Measurements from ENCODE around the gene CC2D1A.

CC2D1A gene

DNA sequence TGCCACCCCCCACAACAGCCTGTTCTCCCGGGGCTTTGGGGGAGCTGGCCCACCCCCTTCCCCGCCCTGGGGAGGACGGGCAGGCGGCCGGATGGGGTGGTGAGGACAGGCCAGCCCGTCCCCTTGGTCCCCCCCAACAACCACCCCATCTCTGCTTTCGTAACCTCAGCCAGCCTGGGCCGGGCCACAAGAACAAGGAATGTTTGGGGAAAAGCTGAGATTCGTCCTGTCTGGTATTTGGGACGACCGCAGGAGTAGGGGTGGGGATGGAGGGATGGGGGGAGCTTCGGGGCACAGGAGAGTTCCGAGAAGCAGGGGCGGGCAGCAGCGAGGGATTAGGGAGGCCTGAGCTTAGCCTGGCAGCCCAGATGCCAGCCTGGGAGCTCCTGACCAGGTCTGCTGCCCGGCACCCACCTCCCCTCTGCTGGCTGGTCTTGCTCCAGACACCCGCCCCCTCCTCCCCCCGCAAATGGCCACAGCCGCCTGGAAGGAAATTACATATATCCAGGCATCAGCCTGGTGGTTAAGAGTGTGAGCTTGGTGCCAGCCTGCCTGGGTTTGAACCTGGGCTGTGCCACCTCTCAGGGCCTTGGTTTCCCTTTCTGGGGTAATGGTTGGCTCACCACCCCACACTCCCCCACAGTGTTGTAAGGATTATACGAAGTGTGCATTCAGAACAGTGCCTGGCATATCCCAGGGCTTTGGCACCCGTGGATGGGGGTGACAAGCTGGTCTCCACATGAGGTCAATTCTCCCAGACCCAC, 32.5 kb downstream of the CC2D1A start, which contains the start of gene PODNL1:
PODNL1 (minus strand) TSS at position 117 of the 764 bp plus-strand sequence. CDS start 236 bp downstream, outside the sequence.
- no peak for DNase-seq

DNA sequence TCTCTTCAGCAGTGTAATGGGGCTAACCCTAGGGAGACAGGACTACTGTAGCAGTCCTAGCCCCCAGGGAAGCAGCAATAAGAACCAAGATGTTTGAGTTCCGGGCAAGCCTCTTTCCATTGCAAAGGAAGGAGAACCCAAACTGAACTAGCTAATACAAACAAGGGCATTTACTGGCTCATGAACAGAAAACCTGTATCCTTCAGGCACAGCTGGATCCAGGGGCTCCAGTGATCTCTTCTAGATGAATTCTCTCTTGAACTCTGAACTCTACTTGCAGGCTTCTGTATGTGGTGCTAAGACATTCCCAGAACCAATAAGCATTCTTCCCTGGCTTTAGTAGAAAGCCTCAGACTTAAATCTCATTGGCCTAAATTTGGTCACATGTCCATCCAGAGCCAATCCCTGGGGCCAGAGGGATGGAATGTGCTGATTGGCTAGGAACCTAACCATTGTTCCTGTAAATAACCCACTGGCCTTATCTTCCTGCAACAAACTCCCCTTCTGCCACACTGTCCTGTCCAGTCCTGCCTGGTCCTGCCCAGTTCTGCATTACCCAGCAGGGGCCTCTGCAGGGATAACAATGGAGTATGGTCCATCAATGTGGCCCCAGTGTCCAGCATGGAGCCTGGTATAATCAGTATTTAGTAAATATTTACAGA, 36.2 kb downstream of the CC2D1A start:
- DNase-seq: no peak

DNA sequence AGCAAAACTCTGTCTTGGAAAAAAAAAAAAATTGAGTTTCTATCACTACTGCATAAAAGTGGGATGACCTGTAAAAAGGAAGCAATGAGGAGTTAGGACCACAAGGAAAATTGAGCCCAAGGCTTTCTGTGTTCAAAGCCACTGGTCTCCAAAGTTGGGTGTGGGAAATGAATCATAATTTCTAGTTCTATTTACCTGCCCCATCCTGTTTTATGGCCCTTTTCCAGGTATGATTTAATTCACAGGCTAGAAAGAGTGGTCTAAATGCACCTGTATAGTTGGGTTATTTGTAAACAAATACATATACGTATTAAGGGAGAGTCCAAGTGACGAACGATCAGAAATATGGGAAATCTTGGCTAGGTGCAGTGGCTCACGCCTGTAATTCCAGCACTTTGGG, 40.4 kb downstream of the CC2D1A start:
- DNase-seq: no peak

DNA sequence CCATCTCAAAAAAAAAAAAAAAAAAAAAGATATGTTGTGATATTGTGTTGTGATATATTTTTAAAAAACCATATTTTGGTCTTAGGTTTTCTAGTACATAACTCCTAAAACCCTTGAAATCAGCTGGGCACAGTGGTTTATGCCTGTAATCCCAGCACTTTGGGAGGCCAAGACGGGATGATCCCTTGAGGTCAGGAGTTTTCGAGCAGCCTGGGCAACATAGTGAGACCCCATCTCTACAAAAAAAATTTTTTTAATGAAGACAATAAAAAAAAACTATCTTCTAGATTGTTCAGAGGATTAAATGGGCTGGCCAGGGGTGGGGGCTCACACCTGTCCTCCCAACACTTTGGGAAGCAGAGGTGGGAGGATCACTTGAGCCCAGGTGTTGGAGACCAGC, 45.0 kb downstream of the CC2D1A start:
- DNase-seq: no peak

DNA sequence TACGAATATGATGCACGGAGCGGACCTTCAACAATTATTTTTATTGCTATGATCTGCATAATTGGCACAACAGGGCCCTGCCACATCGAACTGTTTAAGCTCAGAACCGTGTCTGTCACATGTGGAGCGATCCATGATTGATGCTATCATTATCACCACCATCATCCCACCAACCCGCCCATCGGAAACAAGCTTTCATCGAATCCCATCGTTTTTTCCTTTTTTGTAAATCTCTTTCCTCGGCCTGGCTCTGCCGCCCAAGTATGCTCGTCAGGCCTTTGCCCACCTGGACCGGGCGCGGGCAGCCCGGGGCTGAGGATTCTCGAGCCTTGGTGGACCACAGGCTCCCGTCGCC, 45.8 kb downstream of the CC2D1A start:
- DNase-seq: peak in 1 of 2 experiments; percentile 65

DNA sequence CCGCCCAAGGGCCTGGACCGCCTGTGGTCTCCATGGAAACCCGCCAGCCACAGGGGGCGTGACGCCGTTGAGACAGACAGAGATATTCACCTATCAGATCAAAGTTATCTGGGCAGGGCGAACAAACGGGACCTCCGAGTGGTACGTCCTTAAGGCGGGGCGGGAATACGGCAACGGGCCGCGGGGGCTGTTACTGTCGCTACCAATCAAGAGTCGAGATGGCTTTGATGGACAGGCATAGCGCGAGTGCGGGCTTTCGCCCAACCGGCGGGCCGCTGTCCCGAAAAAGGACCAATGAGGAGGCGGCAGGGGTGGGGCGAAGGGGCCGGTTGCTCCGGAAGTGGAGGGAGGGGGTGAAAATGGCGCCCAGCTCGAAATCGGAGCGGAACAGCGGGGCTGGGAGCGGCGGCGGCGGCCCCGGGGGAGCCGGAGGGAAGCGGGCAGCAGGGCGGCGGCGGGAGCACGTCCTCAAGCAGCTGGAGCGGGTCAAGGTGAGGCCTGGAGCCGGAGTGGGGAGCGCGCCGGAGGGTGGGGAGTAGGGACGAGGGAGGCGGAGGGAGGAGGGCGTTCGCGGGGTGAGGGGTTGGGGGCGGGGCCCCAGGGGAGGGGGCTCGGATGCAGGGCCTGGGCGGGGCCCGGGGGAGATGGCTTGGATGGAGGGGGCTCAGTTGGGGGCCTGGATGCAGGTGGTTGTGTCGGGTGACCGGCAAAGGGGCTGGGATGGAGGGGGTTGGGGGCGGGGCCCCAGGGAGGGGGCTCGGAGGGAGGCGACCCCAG, 46.3 kb downstream of the CC2D1A start, which contains the start of gene DCAF15:
DCAF15 (plus strand) TSS at position 356 of the 777 bp plus-strand sequence; CDS start at position 360, 4 bp downstream.
- peak; percentile 98 to 99 for DNase-seq

DNA sequence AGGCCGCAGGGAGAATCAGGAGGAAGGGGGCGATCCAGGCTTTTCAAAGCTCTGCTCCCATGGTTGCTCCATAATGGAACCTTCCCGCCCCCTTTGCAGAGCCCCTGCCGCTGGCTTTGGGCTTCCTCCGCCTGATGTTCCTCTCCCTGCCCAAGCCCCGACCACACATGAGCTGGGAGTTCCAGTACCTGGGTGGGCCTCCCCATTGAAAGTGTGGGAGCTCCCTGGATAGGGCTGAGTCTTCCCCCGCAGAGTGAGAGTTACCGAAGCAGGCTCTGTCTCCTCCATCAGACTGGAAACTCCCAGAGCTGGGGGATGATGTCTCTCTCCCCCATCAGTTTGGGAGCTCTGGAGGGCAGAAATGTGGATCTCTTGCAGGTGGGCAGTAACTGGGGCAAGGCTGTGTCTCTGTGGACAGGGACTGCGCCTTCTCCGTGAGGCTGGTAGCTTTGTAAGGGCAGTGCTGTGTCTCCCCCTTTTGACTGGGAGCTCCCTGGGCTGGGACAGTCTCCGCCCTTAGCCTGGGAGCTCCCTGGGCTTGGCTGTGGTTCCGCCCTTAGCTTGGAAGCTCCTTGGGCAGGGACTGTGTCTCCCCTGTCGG, 47.0 kb downstream of the CC2D1A start:
- DNase-seq: peak; percentile 28 to 32

DNA sequence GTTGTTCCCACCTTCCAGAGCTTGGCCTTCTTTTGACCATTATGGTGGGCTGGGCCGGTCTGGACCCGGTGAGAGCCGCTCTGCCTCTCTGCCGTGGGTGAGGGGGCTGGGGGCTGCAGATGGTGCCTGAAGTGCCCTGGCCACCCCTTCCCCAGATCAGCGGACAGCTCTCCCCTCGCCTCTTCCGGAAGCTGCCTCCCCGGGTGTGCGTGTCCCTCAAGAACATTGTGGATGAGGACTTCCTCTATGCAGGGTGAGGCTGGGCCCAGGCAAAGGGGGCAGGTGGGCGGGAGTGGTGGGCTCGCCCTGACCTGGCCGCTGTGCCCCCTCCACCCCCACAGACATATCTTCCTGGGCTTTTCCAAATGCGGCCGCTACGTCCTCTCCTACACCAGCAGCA, 48.2 kb downstream of the CC2D1A start:
- no peak for DNase-seq

DNA sequence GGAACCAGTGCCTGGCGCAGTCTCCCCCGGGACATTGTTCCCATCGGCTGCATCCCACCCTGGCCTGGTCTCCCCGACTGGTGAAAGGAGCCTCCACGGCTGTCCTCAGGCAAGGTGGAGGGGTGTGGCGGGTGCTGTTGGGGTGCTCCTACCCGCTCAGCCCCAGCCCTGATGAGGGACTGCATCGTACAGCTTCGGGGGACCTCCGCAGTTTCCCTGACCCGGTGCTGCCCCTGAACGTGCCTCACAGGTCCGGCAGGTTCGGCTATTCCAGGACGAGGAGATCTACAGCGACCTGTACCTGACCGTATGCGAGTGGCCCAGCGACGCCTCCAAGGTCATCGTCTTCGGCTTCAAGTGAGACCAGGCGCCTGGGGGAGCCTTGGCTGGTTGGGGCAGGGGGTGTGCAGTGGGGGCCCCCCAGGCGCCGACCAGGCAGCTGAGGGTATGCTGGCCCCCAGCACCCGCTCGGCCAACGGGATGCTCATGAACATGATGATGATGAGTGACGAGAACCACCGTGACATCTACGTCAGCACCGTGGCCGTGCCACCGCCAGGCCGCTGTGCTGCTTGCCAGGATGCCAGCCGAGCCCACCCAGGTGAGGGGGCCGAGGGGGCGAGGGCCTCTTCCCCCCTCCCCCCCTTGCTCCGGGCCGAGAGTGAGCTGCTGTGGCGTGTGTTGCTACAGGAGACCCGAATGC, 49.8 kb downstream of the CC2D1A start:
- no peak for DNase-seq

DNA sequence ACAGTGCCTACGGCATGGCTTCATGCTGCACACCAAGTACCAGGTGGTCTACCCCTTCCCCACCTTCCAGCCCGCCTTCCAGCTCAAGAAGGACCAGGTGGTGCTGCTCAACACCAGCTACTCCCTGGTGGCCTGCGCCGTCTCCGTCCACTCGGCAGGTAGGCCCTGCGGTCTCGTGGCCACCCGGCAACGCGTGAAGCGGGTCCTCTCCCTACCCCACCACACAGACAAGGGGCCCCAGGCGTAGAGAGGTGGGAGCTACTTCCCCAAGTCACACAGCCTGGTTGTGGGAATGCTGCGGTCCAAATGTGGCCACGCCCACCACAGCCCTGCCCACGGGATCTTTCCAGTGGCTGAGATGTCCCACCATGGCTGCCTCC, 50.4 kb downstream of the CC2D1A start:
- DNase-seq: no peak

DNA sequence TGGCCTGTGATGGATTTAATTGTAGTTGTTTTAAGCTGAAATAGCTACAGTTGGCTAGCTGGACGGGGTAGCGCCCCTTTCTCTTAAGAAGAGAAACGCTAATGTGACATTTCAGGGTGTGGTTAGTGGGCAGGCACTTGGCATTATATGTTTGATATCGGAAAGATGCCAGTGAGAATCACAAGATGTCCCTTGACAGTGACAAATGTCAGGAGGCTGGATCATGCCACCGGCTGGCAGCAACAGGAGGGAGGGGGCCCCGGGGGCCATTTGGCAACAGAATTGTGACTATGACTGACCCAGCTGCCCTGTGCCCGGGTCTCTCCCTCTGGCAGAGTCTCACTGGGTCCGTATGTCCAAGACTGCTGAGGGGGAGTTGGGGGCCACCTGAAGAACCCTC, 51.0 kb downstream of the CC2D1A start:
- DNase-seq: no peak

DNA sequence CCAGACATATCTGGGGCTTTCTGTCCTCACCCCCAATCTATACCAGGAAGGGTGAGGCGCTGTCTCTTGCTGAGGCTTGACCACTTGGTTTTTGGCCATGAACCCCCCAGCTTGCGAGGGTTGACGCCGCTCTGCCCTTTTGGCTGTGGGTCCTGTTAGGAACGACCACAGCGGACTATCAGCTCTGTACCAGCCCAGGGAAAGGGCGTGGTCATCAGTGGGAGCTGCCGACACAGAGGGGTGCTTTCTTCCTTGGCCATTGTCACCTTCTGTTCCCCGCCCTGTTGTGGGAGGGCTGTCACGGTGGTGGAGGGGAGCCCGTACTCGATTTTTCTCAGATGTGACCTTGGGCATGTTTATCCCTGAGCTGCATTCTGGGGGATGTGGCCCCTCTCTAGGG, 52.0 kb downstream of the CC2D1A start:
- DNase-seq: no peak

DNA sequence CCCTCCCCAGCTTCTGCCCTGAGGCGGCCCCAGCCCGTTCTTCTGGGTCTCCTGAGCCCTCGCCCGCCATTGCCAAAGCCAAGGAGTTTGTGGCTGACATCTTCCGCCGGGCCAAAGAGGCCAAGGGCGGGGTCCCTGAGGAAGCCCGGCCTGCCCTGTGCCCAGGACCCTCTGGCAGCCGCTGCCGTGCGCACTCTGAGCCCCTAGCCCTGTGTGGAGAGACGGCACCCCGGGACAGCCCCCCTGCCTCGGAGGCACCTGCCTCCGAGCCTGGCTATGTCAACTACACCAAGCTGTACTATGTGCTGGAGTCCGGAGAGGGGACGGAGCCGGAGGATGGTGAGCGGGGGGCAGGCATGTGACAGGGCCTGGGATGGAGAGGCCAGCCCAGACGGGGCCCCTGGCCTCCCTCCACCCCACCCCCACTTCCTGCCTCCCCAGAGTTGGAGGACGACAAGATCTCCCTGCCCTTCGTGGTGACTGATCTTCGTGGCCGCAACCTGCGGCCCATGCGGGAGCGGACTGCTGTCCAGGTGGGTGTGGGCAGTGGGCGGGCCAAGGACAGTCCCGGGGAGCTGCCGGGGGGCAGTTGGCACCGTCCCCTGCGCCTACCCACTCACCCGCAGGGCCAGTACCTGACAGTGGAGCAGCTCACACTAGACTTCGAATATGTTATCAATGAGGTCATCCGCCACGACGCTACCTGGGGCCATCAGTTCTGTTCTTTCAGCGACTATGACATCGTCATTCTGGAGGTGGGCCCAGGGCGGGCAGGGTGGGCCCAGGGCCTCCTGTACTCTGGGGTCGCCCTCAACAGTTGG, 53.4 kb downstream of the CC2D1A start:
- DNase-seq: no peak

DNA sequence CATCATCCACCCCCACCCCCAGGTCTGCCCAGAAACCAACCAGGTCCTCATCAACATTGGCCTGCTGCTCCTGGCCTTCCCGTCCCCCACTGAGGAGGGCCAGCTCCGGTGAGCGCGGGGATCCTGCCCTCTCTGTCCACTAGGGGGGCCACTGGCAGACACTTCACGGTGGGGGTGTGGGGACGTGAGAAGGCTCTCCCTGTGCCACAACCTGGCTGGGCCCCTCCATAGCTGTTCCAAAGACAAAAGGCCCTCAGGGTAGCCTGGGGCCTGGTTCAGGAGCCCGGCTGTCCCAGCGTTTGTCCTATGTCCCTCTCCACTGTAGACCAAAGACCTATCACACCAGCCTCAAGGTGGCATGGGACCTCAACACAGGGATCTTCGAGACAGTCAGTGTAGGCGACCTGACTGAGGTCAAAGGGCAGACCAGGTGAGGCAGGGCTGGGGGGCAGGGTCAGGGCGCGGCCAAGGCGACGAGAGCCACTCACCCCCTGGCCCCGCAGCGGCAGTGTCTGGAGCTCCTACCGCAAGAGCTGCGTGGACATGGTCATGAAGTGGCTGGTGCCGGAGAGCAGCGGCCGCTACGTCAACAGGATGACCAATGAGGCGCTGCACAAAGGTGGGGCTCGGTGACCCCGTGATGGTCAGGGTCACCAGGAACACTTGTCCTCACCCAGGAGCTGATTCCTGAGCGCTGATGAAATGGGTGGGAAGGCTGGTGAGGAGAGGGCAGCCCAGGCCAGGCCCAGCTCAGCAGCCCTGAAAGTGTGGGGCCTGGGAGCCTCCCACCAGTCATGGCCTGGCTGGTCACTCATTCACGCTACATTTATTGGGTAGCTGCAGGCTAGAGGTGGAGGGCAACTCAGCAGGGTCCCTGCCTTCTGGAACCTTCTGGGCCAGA, 54.2 kb downstream of the CC2D1A start:
- DNase-seq: peak in 1 of 2 experiments; percentile 19

DNA sequence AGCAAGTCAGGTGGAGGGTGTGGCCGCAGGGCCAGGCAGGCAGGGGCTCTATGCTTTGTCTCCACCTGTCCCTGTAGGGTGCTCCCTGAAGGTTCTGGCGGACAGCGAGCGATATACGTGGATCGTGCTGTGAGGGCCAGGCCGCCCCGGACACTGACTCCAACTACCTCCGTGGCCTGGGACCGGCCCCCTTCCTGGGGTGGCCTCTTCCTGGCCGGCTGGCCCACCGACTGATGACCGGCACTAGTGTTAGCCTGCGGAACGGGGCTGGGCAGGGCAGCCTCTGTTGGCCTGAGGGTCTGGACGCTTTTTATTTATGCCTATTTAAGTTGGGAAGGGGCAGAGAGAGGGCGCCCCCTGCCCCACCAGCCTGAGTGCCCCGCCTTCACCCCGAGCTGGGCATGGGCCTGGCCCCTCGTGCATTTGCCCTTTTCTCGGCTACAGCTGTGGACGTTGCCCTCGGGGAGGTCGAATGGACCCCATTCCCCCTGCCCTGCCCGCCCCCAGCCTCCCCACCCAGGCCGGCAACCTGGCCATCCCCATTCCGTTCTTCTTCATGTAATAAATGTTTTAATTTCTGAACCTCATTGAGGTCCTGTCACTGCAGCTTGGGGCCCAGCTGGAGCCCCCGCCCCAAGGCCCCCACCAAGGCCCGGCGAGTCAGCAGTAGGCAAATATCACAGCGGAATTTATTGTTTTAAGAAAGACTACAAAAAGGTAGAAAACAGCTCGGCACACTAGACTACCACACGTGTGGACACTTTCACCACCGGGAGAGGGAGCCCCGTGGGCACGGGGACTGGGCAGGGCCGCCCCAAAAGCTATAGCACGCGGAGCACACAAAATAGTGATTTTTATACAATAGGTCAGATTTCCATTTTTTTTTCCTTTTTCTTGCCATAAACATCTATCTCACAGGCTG, 55.1 kb downstream of the CC2D1A start:
- DNase-seq: no peak

DNA sequence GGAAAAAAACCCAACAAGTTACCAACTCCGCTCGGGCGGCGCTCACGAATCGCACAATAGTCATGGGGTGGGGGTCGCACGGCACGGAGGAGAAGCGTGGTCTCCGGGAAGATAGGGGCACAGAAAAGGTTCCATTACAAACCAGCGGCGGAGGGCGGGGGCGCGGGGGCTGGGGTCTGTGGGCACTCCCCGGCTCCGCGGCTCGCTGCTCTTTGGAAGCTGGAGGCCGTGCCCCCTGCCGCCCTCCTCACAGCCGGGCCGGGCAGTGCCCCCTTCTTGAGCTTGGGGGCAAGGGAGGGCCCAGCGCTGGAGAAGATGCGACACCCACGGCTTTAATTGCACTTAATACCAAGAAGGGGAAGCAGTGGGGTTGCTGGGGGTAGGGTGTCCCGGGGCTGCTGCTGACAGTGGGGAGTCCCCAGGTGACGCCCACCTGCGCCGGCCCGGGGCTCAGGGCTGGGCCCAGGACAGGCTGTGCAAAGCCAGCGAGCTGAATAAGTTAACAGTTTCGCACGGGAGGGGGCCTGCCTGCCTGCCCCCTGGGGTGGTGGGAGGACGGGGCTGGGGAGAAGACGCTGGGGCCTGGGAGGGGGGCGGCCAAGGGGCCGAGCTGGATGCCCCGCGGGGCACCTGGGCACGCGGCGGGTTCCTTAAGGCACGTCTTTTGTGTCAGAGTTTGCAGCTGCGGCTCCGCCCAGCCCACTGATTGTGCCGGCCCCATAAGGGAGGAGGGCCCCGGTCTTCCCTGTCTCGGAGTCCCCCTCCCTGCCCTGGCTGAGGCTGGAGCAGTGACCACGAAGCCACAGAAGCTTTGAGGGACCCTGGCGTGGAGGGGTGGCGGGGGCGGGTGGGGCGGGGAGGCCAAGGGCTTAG, 56.1 kb downstream of the CC2D1A start:
- DNase-seq: no peak

DNA sequence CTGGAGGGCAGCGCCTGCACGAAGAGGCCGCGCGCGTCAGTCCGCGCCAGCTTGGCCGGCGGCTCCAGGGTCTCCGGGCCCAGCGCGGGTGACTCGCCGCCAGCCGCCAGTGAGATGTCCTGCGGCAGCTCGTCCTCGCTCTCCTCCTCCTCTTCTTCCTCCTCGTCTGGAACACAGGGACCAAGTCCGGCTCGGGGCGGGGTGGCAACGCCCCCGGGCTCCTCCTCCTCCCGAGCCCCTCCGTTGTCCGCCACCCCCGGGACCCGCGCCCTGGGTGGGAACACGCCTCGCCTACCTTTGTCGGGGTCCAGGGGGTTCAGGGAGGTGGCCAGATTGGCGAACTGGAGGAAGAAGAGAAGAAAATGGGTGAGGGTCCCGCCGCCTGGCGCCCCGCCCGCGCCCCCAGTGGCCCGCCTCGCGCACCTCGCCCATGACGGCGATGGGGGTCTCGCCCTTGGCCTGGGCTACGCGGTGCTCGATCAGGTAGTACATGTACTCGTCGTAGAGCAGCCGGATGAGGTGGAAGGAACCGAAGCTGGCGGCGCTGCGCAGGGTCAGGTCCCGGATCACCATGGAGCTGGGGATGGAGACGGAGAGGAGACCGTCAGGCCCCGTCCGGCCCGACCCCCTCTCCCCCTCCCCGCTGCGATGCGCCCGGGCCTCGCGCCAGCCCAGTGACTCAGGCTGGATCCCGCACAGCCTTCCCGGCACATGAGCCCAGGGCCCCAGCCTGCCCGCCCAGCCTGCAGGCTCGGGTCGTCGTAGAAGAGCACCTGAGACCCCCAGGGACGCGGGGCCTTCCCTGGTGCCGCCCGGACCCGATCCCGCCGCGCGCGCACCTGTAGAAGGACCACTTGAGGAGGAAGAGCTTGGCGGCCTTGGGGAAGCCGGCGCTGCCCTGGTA, 57.0 kb downstream of the CC2D1A start:
- no peak for DNase-seq
